HG03442 (cell line): ENCODE results near the gene HCAR2.
"Not testable (repeated sequence)": the region's sequence is repeated elsewhere in the genome, so short reads cannot be mapped to it uniquely, and the experiment has no call there.

Experiments
- ATAC-seq: cut with Tn5 transposase; IDR thresholded peaks from one replicate; pipeline ENCODE4 v1.9.1; 2021; ENCODE audit warnings: mild to moderate bottlenecking, moderate library complexity; ENCODE audit not compliant: unreplicated experiment

HCAR2 gene

GRCh38 chr12:122669397-122670070, 33.6 kb downstream of the HCAR2 start:
- ATAC-seq = no peak

GRCh38 chr12:122668268-122668667, 34.9 kb downstream of the HCAR2 start:
- no peak for ATAC-seq

GRCh38 chr12:122665759-122666158, 37.4 kb downstream of the HCAR2 start:
- no peak for ATAC-seq

- no peak for ATAC-seq
These were observed 37.8 kb downstream of the HCAR2 start for GRCh38 chr12:122665349-122665748.

GRCh38 chr12:122661938-122662337, 41.2 kb downstream of the HCAR2 start:
- no peak for ATAC-seq

GRCh38 chr12:122661246-122661645, 41.9 kb downstream of the HCAR2 start:
- no peak for ATAC-seq

GRCh38 chr12:122659579-122659978, 43.6 kb downstream of the HCAR2 start:
- no peak for ATAC-seq

GRCh38 chr12:122656298-122656697, 46.9 kb downstream of the HCAR2 start:
- ATAC-seq = no peak

GRCh38 chr12:122653291-122653690, 49.9 kb downstream of the HCAR2 start:
- not testable (repeated sequence) for ATAC-seq

GRCh38 chr12:122651520-122652224, 51.5 kb downstream of the HCAR2 start:
- no peak for ATAC-seq
